ENCODE measurements around the gene SCARB1.

SCARB1 gene

GRCh38 chr12:124738636-124739467 is 124.8 kb downstream of the SCARB1 start:
- no peak for DNase-seq (ENCODE audit: low read depth)
- TF ChIP-seq CTCF (IDR thresholded peaks at IDR 0.05; ENCODE audit: low read depth, low read length, missing control alignments) = no peak
- H3K4me3 ChIP-seq (ENCODE audit: low read depth, low read length) = no peak overlapping the region

- H3K4me3 ChIP-seq (ENCODE audit: low read depth, low read length) = no peak overlapping the region
- no peak for TF ChIP-seq CTCF (IDR thresholded peaks at IDR 0.05; ENCODE audit: low read depth, low read length, missing control alignments)
- DNase-seq (ENCODE audit: low read depth) = no peak
Measured at GRCh38 chr12:124737772-124738635, 125.7 kb downstream of the SCARB1 start.

- TF ChIP-seq CTCF (IDR thresholded peaks at IDR 0.05; ENCODE audit: low read depth, low read length, missing control alignments) = no peak
- DNase-seq (ENCODE audit: low read depth) = no peak
- H3K4me3 ChIP-seq (ENCODE audit: low read depth, low read length) = no peak overlapping the region
Measured at GRCh38 chr12:124737040-124737419, 126.6 kb downstream of the SCARB1 start.

- DNase-seq (ENCODE audit: low read depth) = no peak
- TF ChIP-seq CTCF (IDR thresholded peaks at IDR 0.05; ENCODE audit: low read depth, low read length, missing control alignments) = no peak
- H3K4me3 ChIP-seq (ENCODE audit: low read depth, low read length) = no peak overlapping the region
Measured at GRCh38 chr12:124736115-124737039, 127.3 kb downstream of the SCARB1 start.

GRCh38 chr12:124734224-124734788 is 129.4 kb downstream of the SCARB1 start:
- H3K4me3 ChIP-seq (ENCODE audit: low read depth, low read length) = no peak overlapping the region
- no peak for DNase-seq (ENCODE audit: low read depth)
- no peak for TF ChIP-seq CTCF (IDR thresholded peaks at IDR 0.05; ENCODE audit: low read depth, low read length, missing control alignments)

- DNase-seq (ENCODE audit: low read depth) = no peak
- no peak for TF ChIP-seq CTCF (IDR thresholded peaks at IDR 0.05; ENCODE audit: low read depth, low read length, missing control alignments)
- no peak overlapping the region for H3K4me3 ChIP-seq (ENCODE audit: low read depth, low read length)
Measured at GRCh38 chr12:124733086-124733485, 130.6 kb downstream of the SCARB1 start.
